ENCODE results near the gene ARID4B.
"Not testable (repeated sequence)": the region's sequence is repeated elsewhere in the genome, so short reads cannot be mapped to it uniquely, and the experiment has no call there.

The ARID4B gene

DNA sequence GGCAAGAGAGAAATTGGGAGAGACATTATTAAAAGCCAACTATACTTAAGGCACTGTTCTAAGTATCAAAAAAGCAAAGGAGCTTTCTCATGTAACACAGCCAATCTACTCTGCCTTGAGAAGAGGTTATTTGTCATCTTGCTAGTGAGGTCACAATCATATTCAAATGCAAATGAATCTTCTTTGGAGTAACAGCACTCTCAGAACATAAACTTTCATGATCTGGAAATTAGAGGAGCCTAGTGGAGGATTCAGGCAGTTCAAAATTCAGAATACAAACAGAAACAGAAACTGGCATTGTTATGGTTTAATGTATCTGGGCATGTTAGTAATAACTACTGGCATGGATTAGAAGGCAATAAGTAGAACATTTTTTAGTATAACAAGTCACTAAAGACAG is 57.4 kb downstream of the ARID4B start:
- in situ Hi-C loops (cut with MboI; ENCODE audit: low sequenced_read_pairs) = no loop called here

DNA sequence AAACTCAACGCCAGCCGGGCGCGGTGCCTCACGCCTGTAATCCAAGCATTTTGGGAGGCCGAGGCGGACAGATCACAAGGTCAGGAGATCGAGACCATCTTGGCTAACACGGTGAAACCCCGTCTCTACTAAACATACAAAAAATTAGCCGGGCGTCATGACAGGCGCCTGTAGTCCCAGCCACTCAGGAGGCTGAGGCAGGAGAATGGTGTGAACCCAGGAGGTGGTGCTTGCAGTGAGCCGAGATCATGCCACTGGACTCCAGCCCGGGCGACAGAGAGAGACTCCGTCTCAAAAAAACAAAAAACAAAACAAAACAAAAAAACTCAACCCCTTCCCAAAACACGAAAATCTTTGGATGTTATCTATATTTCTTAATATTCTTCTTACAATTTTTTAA is 58.0 kb downstream of the ARID4B start:
- in situ Hi-C loops (cut with MboI; ENCODE audit: low sequenced_read_pairs) = not testable (repeated sequence)

DNA sequence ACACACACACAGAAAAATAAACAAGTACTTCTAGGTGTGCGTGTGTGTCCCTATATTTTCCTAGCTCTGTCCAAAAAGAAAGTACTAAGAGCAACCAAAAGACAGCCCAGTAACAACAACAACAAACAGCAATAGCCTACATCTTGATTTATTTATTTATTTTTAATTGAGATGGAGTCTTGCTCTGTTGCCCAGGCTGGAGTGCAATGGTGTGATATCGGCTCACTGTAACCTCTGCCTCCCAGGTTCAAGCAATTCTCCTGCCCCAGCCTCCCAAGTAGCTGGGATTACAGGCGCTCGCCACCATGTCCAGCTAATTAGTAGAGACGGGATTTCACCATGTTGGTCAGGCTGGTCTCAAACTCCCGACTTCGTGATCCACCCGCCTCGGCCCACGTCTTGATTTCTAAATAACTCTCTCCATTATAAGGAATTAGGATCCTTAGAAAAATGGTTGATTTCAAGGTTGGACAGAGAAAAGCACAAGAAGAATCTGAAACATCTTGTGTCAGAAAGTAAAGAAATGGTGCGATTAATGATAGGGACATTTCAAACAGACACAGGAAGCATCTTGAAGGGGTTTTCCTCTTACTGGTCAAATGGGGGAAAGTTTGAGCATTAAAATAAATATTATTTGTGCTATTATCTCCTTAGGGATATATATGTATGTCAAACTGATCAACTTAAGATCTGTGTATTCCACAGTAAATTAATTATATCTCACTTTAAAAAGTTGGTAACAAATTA is 59.4 kb downstream of the ARID4B start:
- in situ Hi-C loops (cut with MboI; ENCODE audit: low sequenced_read_pairs) = no loop called here

GRCh38 chr1:235266967-235267366 is 61.0 kb downstream of the ARID4B start:
- in situ Hi-C loops (cut with MboI; ENCODE audit: low sequenced_read_pairs) = no loop called here

DNA sequence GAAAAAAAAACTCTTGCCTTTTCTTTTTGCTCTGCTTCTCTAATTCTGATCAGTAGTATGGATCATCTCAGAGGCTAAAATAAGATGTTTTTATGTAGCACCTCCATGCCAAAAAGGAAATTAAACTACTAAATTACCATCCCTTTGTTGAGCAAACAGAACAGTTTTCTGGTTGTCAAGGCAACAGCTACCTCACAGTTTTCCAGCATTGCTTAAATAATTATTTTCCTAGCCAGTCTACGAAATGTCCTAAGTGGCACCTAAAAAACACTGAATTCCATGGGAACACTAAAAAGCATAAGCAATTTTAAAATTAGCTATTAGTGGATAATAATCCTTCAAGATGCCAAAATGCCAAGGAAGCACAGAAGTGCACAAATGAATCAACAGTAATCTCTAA is 61.7 kb downstream of the ARID4B start:
- in situ Hi-C loops (cut with MboI; ENCODE audit: low sequenced_read_pairs) = no loop called here

- in situ Hi-C loops (cut with MboI; ENCODE audit: low sequenced_read_pairs) = no loop called here
These were observed 62.1 kb downstream of the ARID4B start for GRCh38 chr1:235265900-235266299.

DNA sequence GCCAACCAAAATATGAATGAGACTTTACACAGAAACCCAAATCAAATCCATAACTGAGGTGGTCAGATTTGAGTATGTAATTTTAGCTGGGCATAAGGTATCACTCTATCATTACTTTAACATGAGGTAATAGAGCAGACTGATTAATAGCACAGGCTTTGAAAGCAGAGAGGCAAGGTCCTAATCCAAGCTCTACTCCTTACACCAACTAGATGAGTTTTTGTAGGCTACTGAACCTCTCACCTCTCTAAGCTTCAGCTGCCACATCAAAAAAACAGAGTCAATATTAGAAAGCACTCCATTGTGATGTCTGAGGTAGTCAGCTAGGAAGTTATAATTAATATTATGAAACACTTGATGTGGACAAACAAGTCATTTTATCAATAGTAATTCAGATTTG is 63.7 kb downstream of the ARID4B start:
- in situ Hi-C loops (cut with MboI; ENCODE audit: low sequenced_read_pairs) = no loop called here

- in situ Hi-C loops (cut with MboI; ENCODE audit: low sequenced_read_pairs) = no loop called here
These were observed 65.4 kb downstream of the ARID4B start for GRCh38 chr1:235262539-235262938.

DNA sequence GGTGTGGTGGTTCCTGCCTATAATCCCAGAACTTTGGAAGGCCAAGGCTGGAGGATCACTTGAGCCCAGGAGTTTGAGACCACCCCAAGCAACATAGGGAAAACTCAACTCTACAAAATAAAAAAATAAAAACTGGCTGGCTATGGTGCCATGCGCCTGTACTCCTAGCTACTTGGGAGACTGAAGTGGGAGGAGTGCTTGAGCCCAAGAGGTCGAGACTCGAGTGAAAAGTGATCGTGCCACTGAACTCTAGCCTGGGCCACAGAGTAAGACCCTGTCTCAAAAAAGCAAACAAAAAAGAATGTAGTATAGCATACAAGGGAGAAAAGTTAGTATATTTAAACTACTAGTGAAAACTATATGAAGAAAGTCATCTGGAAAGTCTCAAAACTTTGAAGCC is 66.7 kb downstream of the ARID4B start:
- in situ Hi-C loops (cut with MboI; ENCODE audit: low sequenced_read_pairs) = no loop called here

DNA sequence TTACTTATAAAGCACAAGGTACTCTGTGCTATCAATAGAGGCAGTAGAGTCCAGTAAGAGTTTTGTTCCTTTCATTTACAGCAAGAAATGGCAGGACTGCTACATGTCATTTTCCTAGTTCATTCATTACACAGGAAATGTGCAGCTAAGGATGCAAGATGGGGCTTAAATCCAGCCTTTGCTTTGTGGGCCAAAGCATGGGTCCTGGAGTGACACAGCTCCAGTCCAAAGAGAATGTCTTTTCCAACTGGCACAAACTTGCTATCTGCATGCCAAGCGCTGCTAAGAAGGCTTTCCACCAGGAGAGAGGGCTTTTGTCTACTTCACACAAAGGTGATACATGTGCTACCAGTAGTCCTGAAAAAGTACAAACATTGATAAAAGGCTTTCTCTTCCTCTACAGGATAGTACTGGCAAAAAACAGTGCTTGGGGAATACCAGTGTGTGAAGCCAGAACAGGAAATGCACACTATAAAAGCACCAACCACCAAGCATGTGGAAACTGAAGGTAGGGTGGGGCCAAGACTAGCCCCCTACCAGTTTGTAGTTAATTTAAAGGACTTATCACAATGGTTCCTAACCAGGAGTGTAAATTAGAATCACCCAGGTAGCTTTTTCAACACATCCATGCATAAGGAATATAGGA is 68.7 kb downstream of the ARID4B start:
- in situ Hi-C loops (cut with MboI; ENCODE audit: low sequenced_read_pairs) = no loop called here

GRCh38 chr1:235258068-235258467 is 69.9 kb downstream of the ARID4B start:
- in situ Hi-C loops (cut with MboI; ENCODE audit: low sequenced_read_pairs) = not testable (repeated sequence)

- in situ Hi-C loops (cut with MboI; ENCODE audit: low sequenced_read_pairs) = no loop called here
These were observed 73.3 kb downstream of the ARID4B start for GRCh38 chr1:235254721-235255120.

GRCh38 chr1:235253219-235253962 is 74.6 kb downstream of the ARID4B start:
- in situ Hi-C loops (cut with MboI; ENCODE audit: low sequenced_read_pairs) = no loop called here

DNA sequence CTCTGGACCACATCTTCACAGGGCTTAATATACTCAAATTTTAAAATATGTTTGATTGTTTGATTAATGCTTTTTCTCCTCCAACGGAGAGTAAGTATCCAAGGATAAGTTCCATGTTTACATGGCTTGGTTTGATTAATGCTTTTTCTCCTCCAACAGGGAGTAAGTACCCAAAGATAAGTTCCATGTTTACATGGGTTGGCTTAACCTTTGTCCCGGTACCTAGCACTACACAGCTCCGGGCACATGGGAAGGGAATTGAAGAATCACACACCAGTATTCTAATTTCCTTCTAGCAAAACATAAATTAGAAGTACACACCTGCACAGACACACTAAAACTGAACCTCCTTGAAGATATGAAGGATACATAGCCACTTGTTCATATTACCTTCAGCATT is 77.5 kb downstream of the ARID4B start:
- in situ Hi-C loops (cut with MboI; ENCODE audit: low sequenced_read_pairs) = no loop called here

DNA sequence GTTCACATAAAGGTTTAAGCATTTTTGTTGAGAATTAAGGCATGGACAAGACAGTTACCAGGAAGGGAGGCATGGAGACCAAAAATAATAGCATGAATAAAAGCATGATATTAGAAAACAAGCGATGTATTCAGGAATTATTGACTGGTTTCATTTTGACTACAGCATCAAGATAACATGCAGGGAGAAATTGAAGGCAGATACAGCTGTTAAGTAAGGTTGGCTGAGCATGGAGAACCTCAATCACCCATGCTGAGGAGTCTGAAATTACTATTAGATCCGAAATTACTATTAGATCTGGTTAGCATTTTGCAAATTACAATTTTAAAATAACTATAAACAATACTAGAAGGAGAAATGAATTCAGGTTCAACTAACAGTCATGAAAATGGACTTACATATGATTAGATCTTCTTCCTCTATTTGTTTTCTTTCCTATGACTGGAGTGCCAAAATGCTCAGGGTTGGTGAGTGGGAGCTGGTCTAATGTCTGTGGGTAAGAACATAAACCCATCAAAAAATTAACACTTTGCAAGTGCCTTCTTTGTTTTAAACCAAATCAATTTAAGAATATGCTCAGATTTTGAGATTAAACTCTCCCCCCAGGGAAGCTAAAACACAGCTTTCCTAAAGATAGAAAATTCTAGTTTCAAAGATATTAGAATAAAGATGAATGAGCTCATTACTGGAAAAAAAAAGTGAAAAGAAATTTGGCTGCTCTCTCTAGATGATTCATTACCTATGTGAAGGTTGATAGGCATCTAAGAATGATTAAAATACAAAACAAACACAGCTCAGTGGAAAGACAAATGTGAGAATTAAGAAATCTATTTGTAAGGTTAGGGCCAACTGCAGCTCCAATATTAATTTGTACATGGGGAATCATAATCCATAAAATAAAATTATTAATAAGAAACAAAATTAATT is 81.7 kb downstream of the ARID4B start:
- in situ Hi-C loops (cut with MboI; ENCODE audit: low sequenced_read_pairs) = no loop called here

GRCh38 chr1:235244974-235245592 is 82.9 kb downstream of the ARID4B start:
- in situ Hi-C loops (cut with MboI; ENCODE audit: low sequenced_read_pairs) = no loop called here

DNA sequence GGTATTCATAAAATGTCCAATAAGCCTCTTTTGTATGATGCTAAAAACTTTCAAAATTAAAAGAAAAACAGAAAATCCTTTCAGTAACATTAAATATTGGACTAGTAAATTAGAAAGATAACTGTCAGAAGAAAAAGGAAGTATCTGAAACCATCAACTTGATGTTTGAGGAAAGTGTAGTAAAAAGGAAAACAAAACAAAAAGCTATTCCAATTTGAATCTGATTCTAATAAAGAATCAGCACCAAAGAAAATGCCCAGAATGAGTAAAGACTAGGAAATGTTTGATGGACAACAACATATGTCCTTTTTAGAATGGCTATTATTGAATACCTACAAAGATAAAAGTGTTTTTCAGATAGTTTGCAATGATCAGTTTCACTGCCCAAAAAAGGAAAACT is 87.0 kb downstream of the ARID4B start:
- in situ Hi-C loops (cut with MboI; ENCODE audit: low sequenced_read_pairs) = no loop called here

DNA sequence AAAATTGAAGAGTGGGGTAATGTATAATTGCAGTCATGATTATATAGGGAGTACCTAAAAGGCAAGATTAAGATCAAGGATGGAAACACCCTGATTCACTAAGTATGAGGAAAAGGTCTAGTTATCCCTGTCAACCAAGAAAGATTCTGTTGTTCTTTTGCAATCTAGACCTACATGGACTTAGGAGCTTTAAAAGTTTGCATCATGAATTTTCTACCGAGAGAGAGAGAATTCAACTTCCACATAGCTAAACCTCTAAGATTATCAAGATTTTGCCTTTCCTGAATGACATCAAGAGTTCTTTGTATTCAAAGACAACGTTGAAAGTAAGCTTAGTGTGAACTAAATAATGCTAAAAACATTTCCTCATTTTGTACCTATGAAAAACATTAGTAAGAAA is 88.1 kb downstream of the ARID4B start:
- in situ Hi-C loops (cut with MboI; ENCODE audit: low sequenced_read_pairs) = no loop called here

DNA sequence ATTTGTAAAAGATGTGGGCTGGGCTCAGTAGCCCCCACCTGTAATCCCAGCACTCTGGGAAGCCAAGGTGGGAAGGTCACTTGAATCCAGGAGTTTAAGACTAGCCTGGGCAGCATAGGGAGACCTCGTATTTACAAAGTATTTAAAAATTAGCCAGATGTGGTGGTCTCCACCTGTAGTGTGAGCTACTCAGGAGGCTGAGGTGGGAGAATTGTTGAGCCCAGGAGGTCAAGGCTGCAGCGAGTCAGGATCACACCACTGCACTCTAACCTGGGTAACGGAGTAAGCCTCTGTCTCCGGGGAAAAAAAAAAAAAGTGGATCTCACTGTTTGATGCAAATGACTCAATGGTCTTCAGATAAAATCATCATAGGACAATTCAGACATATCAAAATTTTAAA is 89.4 kb downstream of the ARID4B start:
- in situ Hi-C loops (cut with MboI; ENCODE audit: low sequenced_read_pairs) = no loop called here

DNA sequence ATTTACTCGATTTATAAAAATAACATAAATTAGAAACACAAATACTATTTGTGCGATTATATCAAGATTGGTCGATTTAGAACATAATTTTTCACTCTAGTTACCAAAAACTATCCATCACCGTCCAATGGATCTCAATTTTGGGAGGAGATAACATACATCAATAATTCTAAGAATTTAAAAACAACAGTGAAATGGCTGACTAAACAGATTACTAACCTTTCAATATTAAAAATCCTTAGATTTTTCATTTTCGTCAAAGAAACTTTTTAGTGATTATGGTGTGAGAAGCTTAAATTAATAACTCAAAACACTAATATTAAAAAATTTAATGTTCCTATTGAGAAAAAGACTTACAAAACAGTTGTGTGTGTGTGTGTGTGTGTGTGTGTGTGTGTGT is 91.9 kb downstream of the ARID4B start:
- in situ Hi-C loops (cut with MboI; ENCODE audit: low sequenced_read_pairs) = no loop called here

GRCh38 chr1:235229868-235230267 is 98.1 kb downstream of the ARID4B start:
- in situ Hi-C loops (cut with MboI; ENCODE audit: low sequenced_read_pairs) = no loop called here
